Activated CD4-positive, alpha-beta T cell treated with anti-CD3 and anti-CD28 coated beads for 24 hours (primary cell): ENCODE measurements around the gene BPIFA2.
"Not testable (repeated sequence)": the region's sequence is repeated elsewhere in the genome, so short reads cannot be mapped to it uniquely, and the experiment has no call there.

Source experiments
- DNase-seq, 2 donors: peaks; one replicate each; pipeline ENCODE4 v3.0.0-alpha.2; 2020; ENCODE audit warnings: low read depth in 2 of 2

The BPIFA2 gene

GRCh38 chr20:33160681-33161080 lies 7.3 kb upstream of the BPIFA2 start:
- no peak for DNase-seq

- no peak for DNase-seq
These were observed 5.6 kb upstream of the BPIFA2 start for GRCh38 chr20:33162313-33162712.

GRCh38 chr20:33162753-33163152 lies 5.2 kb upstream of the BPIFA2 start:
- no peak for DNase-seq

GRCh38 chr20:33163856-33164762 lies 3.9 kb upstream of the BPIFA2 start:
- DNase-seq, result no peak

GRCh38 chr20:33164763-33165095 lies 3.2 kb upstream of the BPIFA2 start:
- no peak for DNase-seq

- no peak for DNase-seq
These were observed 2.4 kb upstream of the BPIFA2 start for GRCh38 chr20:33165416-33166055.

GRCh38 chr20:33166533-33167113 lies 1.3 kb upstream of the BPIFA2 start:
- no peak for DNase-seq

GRCh38 chr20:33169176-33169794 lies 1.3 kb downstream of the BPIFA2 start:
- peak; percentile 3 to 30 for DNase-seq

- no peak for DNase-seq
These were observed 4.8 kb downstream of the BPIFA2 start for GRCh38 chr20:33172781-33173180.

- no peak for DNase-seq
These were observed 7.2 kb downstream of the BPIFA2 start for GRCh38 chr20:33175123-33175522.

- no peak for DNase-seq
These were observed 8.1 kb downstream of the BPIFA2 start for GRCh38 chr20:33176101-33176500.

GRCh38 chr20:33177866-33178265 lies 9.9 kb downstream of the BPIFA2 start:
- no peak for DNase-seq

GRCh38 chr20:33178726-33179125 lies 10.8 kb downstream of the BPIFA2 start:
- no peak for DNase-seq

- no peak for DNase-seq
These were observed 12.2 kb downstream of the BPIFA2 start for GRCh38 chr20:33180169-33180568.

GRCh38 chr20:33181482-33182093 lies 13.6 kb downstream of the BPIFA2 start:
- DNase-seq, result no peak

- DNase-seq, result no peak
These were observed 15.4 kb downstream of the BPIFA2 start for GRCh38 chr20:33183312-33183711.

GRCh38 chr20:33185031-33185590 lies 17.2 kb downstream of the BPIFA2 start:
- not testable (repeated sequence) for DNase-seq

- no peak for DNase-seq
These were observed 19.5 kb downstream of the BPIFA2 start for GRCh38 chr20:33187491-33187890.

- DNase-seq, result no peak
These were observed 20.5 kb downstream of the BPIFA2 start for GRCh38 chr20:33188421-33188820.

- DNase-seq, result no peak
These were observed 23.5 kb downstream of the BPIFA2 start for GRCh38 chr20:33191484-33191883.

GRCh38 chr20:33191955-33192354 lies 24.0 kb downstream of the BPIFA2 start:
- no peak for DNase-seq
